SK-N-SH treated with all-trans-retinoic acid at 6 μM for 48 hours (cell line): Measurements from ENCODE around the gene ADH7.

ENCODE experiments used
- ARNTL ChIP-seq: fragments of 450-650 bp; formaldehyde crosslinking; IDR thresholded peaks from 2 replicates; pipeline ENCODE4 v1.5.0; 2020; ENCODE audit warnings: low read depth, mild to moderate bottlenecking, moderate library complexity, borderline replicate concordance
- BACH2 ChIP-seq: fragments of 250-450 bp; sonication (Bioruptor Pico); IDR thresholded peaks from 2 replicates; pipeline ENCODE4 v1.9.0; 2021; ENCODE audit warnings: mild to moderate bottlenecking, borderline replicate concordance
- GLIS3 ChIP-seq: fragments of 250-450 bp; sonication (Bioruptor Pico); IDR thresholded peaks from 2 replicates; pipeline ENCODE4 v1.5.0; 2020; ENCODE audit warnings: mild to moderate bottlenecking, moderate library complexity
- ISL1 ChIP-seq: fragments of 250-450 bp; sonication (Bioruptor Pico); IDR thresholded peaks from 2 replicates; pipeline ENCODE4 v2.1.2; 2022; ENCODE audit warnings: mild to moderate bottlenecking, moderate library complexity
- OSR1 ChIP-seq: fragments of 250-450 bp; sonication (Bioruptor Pico); IDR thresholded peaks from 2 replicates; pipeline ENCODE4 v1.8.0; 2022; ENCODE audit warnings: moderate library complexity, mild to moderate bottlenecking, inconsistent platforms
- PATZ1 ChIP-seq: fragments of 250-450 bp; sonication (Bioruptor Pico); IDR thresholded peaks from 2 replicates; pipeline ENCODE4 v1.8.0; 2020; ENCODE audit warnings: mild to moderate bottlenecking, moderate library complexity, borderline replicate concordance
- PPARA ChIP-seq: fragments of 250-450 bp; sonication (Bioruptor Pico); IDR thresholded peaks from 2 replicates; pipeline ENCODE4 v1.5.0; 2020; ENCODE audit warnings: mild to moderate bottlenecking, borderline replicate concordance
- TOX ChIP-seq: fragments of 250-450 bp; sonication (Bioruptor Pico); IDR thresholded peaks from 2 replicates; pipeline ENCODE4 v1.8.0; 2021; ENCODE audit warnings: mild to moderate bottlenecking, moderate library complexity, borderline replicate concordance
- ZNF565 ChIP-seq: fragments of 450-650 bp; formaldehyde crosslinking; conservative IDR thresholded peaks from 2 replicates; pipeline ENCODE4 v1.5.0; 2020; ENCODE audit warnings: low read depth, mild to moderate bottlenecking, moderate library complexity

- TF ChIP-seq PATZ1 (CRISPR knock-in tag), result no peak
- no peak for TF ChIP-seq BACH2 (CRISPR knock-in tag)
- TF ChIP-seq ARNTL (CRISPR knock-in tag), result no peak
- no peak for TF ChIP-seq ZNF565 (CRISPR knock-in tag)
- no peak for TF ChIP-seq TOX (CRISPR knock-in tag)
- no peak for TF ChIP-seq ISL1
- no peak for TF ChIP-seq PPARA (CRISPR knock-in tag)
- no peak for TF ChIP-seq OSR1 (CRISPR knock-in tag)
- TF ChIP-seq GLIS3, result no peak
These were observed 72.4 kb downstream of the ADH7 start for GRCh38 chr4:99362768-99363167.
